HPDE6-E6E7 (cell line): Measurements from ENCODE around the gene ATG16L1.
"Not testable (repeated sequence)": the region's sequence is repeated elsewhere in the genome, so short reads cannot be mapped to it uniquely, and the experiment has no call there.

Experiments used
- DNase-seq: peaks from one replicate; pipeline ENCODE4 v3.0.0; 2011; ENCODE audit warnings: missing footprints; ENCODE audit errors: extremely low spot score

Gene ATG16L1

DNA sequence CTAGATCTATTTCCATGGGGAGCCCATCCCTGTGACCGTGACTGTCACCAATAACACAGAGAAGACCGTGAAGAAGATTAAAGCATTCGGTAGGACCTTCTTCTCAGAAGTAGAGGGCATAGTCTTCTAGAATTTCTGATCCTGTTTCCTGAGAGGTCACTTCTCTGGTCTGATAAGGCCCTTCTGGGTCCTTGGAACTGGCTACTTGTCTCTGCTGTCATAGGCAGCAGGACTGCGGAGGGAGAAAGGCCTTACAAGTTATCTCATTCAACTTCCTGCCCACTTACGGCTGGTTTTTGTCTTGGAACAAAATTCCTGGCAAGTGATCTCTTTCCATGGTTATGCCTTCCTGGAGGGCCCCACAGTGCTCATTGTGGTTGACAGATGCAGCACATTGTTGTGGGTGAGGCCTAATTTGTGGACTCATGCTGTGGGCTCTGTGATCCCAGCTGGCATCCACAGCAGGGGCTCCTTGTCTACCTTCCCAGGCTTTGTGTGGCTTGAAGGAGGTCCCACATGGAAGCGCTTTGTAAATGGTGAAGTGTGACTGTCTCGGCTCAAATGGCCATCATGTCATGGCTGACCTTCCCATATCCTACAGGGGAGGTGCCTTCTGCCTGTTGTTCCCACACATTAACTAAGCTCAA lies 78.1 kb downstream of the ATG16L1 start:
- no peak for DNase-seq

DNA sequence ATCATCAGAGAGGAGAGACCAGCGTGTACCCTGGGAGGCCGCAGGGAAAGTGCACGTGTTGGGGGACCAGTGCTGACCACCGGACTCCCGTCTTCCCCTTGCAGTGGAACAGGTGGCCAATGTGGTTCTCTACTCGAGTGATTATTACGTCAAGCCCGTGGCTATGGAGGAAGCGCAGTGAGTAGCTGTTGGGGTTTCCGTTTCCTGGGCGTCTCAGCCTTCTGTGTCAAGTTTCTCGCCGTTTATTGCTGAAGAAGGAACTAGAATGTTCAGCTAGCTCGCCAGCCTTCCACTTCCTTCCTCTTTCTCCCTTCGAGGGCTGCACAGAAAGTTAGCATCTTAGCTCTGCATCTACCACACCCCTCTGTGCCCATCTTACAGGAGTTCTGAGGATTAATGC lies 80.1 kb downstream of the ATG16L1 start:
- DNase-seq: no peak

DNA sequence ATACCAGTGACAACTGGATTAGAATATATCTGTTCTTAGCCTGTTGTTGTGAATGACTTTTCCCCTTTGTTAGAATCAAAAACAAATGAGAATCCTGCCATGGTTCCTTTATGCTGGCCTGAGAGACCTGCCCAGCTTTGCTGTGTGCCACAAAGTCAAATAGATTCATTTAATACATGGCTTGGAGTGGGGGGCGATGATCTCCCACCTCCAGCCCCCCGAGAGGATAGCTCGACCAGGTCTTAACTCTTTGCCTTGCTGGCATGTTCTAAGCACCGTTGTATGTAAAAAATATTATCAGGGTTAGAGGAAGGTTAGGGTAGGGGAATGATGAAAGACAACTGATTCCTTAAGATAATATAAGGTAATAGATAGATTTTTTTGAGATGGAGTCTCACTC lies 80.7 kb downstream of the ATG16L1 start:
- DNase-seq: no peak

DNA sequence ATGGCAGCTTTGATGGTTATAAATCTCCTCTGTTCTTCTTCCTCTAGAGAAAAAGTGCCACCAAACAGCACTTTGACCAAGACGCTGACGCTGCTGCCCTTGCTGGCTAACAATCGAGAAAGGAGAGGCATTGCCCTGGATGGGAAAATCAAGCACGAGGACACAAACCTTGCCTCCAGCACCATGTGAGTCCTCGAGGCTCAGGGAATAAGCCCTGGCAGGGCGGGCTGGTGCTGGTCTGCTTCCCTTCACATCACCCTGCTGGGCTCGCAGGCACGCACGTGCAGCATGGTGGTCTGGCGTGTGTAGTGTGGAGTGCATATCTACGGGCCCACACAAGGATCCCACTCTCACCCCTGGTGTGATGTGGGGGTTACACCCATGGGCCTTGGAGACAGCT lies 83.4 kb downstream of the ATG16L1 start:
- no peak for DNase-seq

DNA sequence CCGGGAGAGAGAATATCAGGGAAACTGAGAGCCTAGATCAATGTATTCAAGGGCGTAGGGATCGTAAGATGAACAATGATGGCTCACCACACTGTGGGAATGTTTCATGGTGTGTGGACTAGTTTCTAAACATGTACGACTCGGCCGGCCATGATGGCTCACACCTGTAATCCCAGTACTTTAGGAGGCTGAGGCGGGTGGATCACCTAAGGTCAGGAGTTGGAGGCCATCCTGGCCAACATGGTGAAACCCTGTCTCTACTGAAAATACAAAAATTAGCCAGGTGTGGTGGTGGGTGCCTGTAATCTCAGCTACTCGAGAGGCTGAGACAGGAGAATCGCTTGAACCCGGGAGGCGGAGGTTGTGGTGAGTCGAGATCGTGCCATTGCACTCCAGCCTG lies 84.6 kb downstream of the ATG16L1 start:
- DNase-seq: not testable (repeated sequence)

DNA sequence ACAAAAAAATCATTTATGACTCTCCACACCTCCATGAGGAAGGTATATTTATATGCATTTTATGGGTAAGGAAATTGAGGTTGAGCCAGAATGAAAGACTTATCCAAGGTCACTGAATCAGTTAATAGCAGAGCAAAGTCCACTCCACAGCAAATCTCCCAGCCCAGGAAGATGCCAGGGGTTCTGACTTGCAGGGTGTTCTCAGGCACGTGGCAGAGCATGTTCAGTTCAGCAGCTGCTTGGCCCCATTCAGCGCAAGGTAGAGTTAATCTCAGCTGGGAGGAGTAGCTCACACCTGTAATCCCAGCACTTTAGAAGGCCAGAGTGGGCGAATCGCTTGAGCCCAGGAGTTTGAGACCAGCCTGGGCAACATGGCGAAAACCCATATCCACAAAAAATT lies 85.1 kb downstream of the ATG16L1 start:
- DNase-seq: no peak

DNA sequence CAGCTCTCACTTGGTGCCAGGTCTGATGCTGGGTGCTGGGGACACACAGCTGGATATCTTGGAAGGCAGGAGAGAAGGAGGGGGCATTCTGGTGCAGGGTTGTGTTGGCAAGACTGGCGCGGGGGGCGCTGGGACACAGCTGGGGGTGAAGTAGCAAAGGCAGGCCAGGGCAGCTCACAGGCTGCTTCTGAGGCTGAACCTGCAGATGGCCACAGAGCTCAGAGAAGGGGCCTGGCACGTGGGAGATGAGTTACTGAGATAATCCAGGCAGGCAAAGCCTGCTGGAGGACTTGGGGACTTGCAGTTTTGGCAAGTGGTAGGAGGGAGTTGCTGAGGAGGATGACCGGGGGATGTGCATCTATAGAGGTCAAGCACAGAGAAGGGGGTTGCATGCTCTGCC lies 86.6 kb downstream of the ATG16L1 start:
- DNase-seq: no peak

DNA sequence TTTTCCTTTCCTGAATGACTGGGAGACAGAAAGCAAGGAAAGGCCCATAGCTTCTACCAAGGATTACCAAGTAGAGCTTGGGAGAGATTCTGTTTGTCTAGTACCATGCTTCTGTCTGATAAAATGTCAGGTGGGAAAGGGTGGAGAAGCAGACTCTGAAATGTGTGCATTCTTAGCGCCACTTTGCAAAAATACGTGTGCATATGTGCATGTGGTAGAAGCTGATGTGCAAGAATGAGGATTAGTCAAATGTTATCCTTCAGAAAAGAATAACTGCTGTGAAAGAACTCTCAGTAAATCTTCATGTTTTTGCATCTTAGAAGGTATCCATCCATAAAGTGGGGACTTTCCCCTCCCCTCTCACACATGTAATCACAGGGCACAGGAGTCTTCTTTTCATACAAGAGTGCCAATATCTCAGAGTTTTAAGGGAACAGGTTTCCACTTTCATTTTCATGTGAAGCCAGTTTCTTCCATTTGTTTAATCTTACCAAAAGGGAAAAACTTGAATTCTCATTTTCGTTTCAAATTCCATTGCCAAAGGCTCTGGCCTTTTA lies 87.4 kb downstream of the ATG16L1 start:
- no peak for DNase-seq

DNA sequence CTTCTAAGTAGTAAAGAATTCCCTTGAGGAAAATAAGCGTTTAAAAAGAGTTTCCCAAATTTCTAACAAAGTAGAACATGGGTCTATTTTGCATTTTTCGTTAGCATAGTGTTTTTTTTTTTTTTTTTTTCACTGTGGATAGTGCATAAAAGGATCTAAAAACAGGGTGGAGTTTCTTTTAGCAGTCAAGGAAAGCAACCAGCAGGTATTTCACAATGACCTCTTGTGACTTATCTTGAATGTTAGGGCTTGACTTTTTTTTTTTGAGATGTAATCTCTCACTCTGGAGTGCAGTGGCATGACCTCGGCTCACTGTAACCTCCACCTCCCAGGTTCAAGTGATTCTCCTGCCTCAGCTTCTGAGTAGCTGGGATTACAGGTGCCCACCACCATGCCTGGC lies 88.0 kb downstream of the ATG16L1 start:
- no peak for DNase-seq

DNA sequence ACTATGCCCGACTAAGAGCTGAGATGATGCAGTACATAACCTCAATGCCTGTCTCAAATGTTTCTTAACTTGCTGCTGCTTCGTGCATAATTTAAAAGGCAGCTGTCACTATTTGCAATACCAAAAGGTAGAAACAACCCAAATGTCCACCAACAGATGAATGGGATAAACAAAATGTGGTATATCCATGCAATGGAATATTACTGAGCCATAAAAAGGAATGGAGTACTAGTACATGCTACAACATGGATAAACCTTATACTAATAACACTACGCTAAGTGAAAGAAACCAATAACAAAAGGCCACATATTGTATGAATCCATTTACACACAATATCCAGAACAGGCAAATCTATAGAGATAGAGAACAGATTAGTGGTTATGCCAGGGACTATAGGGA lies 89.8 kb downstream of the ATG16L1 start:
- no peak for DNase-seq

DNA sequence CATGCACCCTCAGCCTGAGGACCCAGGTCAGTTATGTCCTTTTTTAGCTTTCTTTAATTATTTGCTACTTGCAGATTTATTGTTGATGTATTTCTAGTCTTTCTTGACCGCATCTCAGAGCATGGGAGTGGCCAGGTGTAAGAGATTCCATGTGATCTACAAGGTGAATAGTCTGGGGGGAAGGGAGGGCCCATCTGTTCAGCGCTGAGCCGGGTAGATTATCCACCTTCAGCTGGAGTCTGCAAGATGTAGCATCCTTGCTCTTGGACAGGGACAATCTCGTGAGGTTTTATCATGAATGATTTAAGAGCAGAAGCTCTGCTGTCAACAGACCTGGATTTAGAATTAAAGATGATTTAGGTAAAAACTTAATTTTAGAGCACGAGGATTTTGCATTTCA lies 90.8 kb downstream of the ATG16L1 start:
- no peak for DNase-seq

DNA sequence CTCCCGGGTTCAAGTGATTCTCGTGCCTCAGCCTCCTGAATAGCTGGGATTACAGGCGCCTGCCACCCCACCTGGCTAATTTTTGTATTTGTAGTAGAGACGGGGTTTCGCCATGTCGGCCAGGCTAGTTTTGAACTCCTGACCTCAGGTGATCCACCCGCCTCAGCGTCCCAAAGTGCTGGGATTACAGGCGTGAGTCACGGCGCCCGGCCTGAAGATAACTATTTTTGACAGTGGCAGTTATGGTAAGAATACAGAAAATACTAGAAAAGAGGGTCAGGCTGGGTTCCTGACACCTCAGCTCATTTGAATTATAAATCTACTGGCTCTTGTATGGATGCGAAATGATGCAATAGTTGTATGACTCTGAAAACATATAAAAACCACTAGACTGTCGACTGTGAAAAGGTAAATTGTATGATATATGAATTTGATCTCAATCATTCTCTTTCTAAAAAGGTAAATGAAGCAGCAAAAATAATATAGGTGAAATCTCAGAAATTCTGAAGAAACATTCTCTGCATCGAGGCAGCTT lies 91.8 kb downstream of the ATG16L1 start:
- no peak for DNase-seq
